K562 (cell line): ENCODE measurements around the gene CLTB. TPM values are rescaled to one million over a fixed set of nuclear protein-coding genes. Genes with fewer than 3 reads are reported as not detected.

Source experiments
- DPF2 ChIP-seq: fragments of 450-650 bp; IDR thresholded peaks from 2 replicates; pipeline ENCODE4 v1.6.1; 2016
- ETS1 ChIP-seq: conservative IDR thresholded peaks from 2 replicates; pipeline ENCODE4 v1.6.1; 2011; ENCODE audit warnings: low read depth, mild to moderate bottlenecking, low read length; ENCODE audit not compliant: control insufficient read depth
- GATA2 ChIP-seq: sonication (generic); formaldehyde crosslinking; IDR thresholded peaks from 2 replicates; pipeline ENCODE4 v1.4.0; 2020; ENCODE audit warnings: mild to moderate bottlenecking, missing genetic modification reagents
- JUND ChIP-seq, 2 experiments: IDR thresholded peaks; 2 replicates in 1 of 2; 3 replicates in 1 of 2; pipeline ENCODE4 v1.6.1; 2011; ENCODE audit warnings: borderline replicate concordance in 2 of 2, low read depth in 2 of 2, low read length in 2 of 2, improper control_type of control experiment in 1 of 2, missing biosample characterization in 1 of 2, missing genetic modification characterization in 1 of 2, missing genetic modification reagents in 1 of 2
- MECOM ChIP-seq: fragments of 250-450 bp; sonication (Bioruptor Pico); IDR thresholded peaks from 2 replicates; pipeline ENCODE4 v1.8.0; 2022; ENCODE audit warnings: inconsistent platforms
- MLLT1 ChIP-seq, 2 experiments: fragments of 450-650 bp; IDR thresholded peaks; 2 replicates each; pipeline ENCODE4 v1.6.1; 2016
- NFE2 ChIP-seq: IDR thresholded peaks from 2 replicates; pipeline ENCODE4 v1.6.1; 2014; ENCODE audit warnings: antibody characterized with exemption, low read depth
- RAD21 ChIP-seq, 2 experiments: fragments of 250-450 bp in 1 of 2; fragments of 450-650 bp in 1 of 2; sonication (Bioruptor Pico) in 1 of 2; formaldehyde crosslinking in 1 of 2; IDR thresholded peaks in 1 of 2; conservative IDR thresholded peaks in 1 of 2; 2 replicates each; pipeline versions ENCODE4 v1.4.0 to v1.8.0; 2020 to 2022; ENCODE audit warnings: mild to moderate bottlenecking in 2 of 2, moderate library complexity in 1 of 2
- RBM14 ChIP-seq: fragments of 200-400 bp; formaldehyde crosslinking; IDR thresholded peaks from 2 replicates; pipeline ENCODE4 v1.6.1; 2018; ENCODE audit warnings: low read depth, mild to moderate bottlenecking, low read length, moderate library complexity, borderline replicate concordance; ENCODE audit not compliant: insufficient read depth
- RBM25 ChIP-seq: fragments of 200-400 bp; formaldehyde crosslinking; IDR thresholded peaks from 2 replicates; pipeline ENCODE4 v1.6.1; 2018; ENCODE audit warnings: low read length, low read depth, moderate library complexity; ENCODE audit not compliant: severe bottlenecking
- SMARCA4 ChIP-seq: fragments of 450-650 bp; IDR thresholded peaks from 2 replicates; pipeline ENCODE4 v1.6.1; 2016
- TAL1 ChIP-seq: fragments of 450-650 bp; IDR thresholded peaks from 2 replicates; pipeline ENCODE4 v1.6.1; 2016; ENCODE audit warnings: mild to moderate bottlenecking
- ZEB2 ChIP-seq: fragments of 450-650 bp; IDR thresholded peaks from 2 replicates; pipeline ENCODE4 v1.6.1; 2016
- ZNF316 ChIP-seq: fragments of 450-650 bp; IDR thresholded peaks from 2 replicates; pipeline ENCODE4 v1.6.1; 2016
- polyA plus RNA-seq, 8 experiments: library from polyadenylated mRNA; depleted of rRNA in 4 of 8; stranded (reverse) in 5 of 8; unstranded in 3 of 8; fragments of >200 nt; fragmentation: Nextera tagmentation in 2 of 8; fragmentation: Illumina TruSeq in 1 of 8; extraction: Ambion mirVana in 2 of 8; extraction: Trizol in 1 of 8; gene quantifications; 2 replicates each; pipeline versions ENCODE4 v1.2.1 to v1.2.3, GENCODE V29; 2011 to 2014; ENCODE audit warnings: inconsistent platforms in 1 of 8, missing spikeins in 1 of 8
- total RNA-seq, 7 experiments: library from RNA; depleted of rRNA in 6 of 7; stranded (reverse); fragments of >200 nt in 6 of 7; fragmentation: Illumina TruSeq in 2 of 7; extraction: Trizol in 2 of 7; gene quantifications; 2 replicates each; pipeline versions ENCODE4 v1.2.1 to v1.2.3, GENCODE V29; 2011 to 2021; ENCODE audit warnings: low replicate concordance in 1 of 7
- TF ChIP-seq, protein P1 (sequence below), 3 experiments: fragments of 200-800 bp in 1 of 3; fragments of 250-450 bp in 1 of 3; fragments of 450-650 bp in 1 of 3; sonication (Bioruptor Pico) in 1 of 3; sonication (Bioruptor generic) in 1 of 3; formaldehyde crosslinking in 1 of 3; IDR thresholded peaks; 2 replicates each; pipeline versions ENCODE4 v1.6.1 to v1.8.0; 2016 to 2022; ENCODE audit warnings: mild to moderate bottlenecking in 2 of 3, missing genetic modification characterization in 2 of 3, missing compliant biosample characterization in 1 of 3, moderate library complexity in 1 of 3
- TF ChIP-seq, protein P2 (sequence below), 3 experiments: IDR thresholded peaks in 2 of 3; conservative IDR thresholded peaks in 1 of 3; 2 replicates each; pipeline ENCODE4 v1.5.1; 2011 to 2012; ENCODE audit warnings: low read length in 3 of 3, mild to moderate bottlenecking in 3 of 3, control low read depth in 2 of 3, improper control_type of control experiment in 1 of 3, inconsistent platforms in 1 of 3, low read depth in 1 of 3, mixed read lengths in 1 of 3, moderate library complexity in 1 of 3; ENCODE audit not compliant: insufficient read depth in 2 of 3
- TF ChIP-seq, protein P3 (sequence below): fragments of 450-650 bp; IDR thresholded peaks from 2 replicates; pipeline ENCODE4 v1.6.1; 2016; ENCODE audit warnings: antibody characterized with exemption

CLTB gene
- total and polyA plus RNA-seq, 9 of the 15 experiments (the other 6 are each of a cell fraction or from before 2014, with no cell fraction given), result 1.8 to 117 (median 39.0) TPM

- TF ChIP-seq, protein P1, sequence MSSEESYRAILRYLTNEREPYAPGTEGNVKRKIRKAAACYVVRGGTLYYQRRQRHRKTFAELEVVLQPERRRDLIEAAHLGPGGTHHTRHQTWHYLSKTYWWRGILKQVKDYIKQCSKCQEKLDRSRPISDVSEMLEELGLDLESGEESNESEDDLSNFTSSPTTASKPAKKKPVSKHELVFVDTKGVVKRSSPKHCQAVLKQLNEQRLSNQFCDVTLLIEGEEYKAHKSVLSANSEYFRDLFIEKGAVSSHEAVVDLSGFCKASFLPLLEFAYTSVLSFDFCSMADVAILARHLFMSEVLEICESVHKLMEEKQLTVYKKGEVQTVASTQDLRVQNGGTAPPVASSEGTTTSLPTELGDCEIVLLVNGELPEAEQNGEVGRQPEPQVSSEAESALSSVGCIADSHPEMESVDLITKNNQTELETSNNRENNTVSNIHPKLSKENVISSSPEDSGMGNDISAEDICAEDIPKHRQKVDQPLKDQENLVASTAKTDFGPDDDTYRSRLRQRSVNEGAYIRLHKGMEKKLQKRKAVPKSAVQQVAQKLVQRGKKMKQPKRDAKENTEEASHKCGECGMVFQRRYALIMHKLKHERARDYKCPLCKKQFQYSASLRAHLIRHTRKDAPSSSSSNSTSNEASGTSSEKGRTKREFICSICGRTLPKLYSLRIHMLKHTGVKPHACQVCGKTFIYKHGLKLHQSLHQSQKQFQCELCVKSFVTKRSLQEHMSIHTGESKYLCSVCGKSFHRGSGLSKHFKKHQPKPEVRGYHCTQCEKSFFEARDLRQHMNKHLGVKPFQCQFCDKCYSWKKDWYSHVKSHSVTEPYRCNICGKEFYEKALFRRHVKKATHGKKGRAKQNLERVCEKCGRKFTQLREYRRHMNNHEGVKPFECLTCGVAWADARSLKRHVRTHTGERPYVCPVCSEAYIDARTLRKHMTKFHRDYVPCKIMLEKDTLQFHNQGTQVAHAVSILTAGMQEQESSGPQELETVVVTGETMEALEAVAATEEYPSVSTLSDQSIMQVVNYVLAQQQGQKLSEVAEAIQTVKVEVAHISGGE (CRISPR knock-in tag; IDR thresholded peaks at IDR 0.05), result peak in 1 of 3 experiments; percentile 44; a peak in 1 of 6 replicates
- peak; percentile 100 for TF ChIP-seq ZNF316
- 0 out of 2 replicates have a peak, but pooled peaks have one; percentile 16 for TF ChIP-seq TAL1
- no peak for TF ChIP-seq RBM14
- TF ChIP-seq RAD21 (CRISPR knock-in tag; conservative IDR thresholded peaks at IDR 0.05 in 1 of 2, IDR thresholded peaks at IDR 0.05 in 1 of 2), result peak in 1 of 2 experiments; percentile 15; a peak in 1 of 4 replicates
- TF ChIP-seq, protein P2, sequence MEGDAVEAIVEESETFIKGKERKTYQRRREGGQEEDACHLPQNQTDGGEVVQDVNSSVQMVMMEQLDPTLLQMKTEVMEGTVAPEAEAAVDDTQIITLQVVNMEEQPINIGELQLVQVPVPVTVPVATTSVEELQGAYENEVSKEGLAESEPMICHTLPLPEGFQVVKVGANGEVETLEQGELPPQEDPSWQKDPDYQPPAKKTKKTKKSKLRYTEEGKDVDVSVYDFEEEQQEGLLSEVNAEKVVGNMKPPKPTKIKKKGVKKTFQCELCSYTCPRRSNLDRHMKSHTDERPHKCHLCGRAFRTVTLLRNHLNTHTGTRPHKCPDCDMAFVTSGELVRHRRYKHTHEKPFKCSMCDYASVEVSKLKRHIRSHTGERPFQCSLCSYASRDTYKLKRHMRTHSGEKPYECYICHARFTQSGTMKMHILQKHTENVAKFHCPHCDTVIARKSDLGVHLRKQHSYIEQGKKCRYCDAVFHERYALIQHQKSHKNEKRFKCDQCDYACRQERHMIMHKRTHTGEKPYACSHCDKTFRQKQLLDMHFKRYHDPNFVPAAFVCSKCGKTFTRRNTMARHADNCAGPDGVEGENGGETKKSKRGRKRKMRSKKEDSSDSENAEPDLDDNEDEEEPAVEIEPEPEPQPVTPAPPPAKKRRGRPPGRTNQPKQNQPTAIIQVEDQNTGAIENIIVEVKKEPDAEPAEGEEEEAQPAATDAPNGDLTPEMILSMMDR (IDR thresholded peaks at IDR 0.05 in 2 of 3, conservative IDR thresholded peaks at IDR 0.05 in 1 of 3; ENCODE audit: insufficient read depth in 2 of 3, low read depth in 1 of 3, low read length in 3 of 3), result peak; percentile 16 to 37 (median 35); a peak in 2 of 6 replicates
- TF ChIP-seq, protein P3, sequence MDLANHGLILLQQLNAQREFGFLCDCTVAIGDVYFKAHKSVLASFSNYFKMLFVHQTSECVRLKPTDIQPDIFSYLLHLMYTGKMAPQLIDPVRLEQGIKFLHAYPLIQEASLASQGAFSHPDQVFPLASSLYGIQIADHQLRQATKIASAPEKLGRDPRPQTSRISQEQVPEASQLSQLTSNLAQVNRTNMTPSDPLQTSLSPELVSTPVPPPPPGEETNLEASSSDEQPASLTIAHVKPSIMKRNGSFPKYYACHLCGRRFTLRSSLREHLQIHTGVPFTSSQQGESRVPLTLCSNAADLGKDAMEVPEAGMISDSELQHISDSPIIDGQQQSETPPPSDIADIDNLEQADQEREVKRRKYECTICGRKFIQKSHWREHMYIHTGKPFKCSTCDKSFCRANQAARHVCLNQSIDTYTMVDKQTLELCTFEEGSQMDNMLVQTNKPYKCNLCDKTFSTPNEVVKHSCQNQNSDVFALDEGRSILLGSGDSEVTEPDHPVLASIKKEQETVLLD, result peak; percentile 52; the same call in 1 of the 2 replicates
- TF ChIP-seq ETS1, result no peak
- TF ChIP-seq GATA2, result peak; percentile 59; the same call in 1 of the 2 replicates
- TF ChIP-seq RBM25, result no peak
- TF ChIP-seq JUND (IDR thresholded peaks at IDR 0.05; ENCODE audit: borderline replicate concordance, low read depth, low read length), result peak; percentile 48; the same call in 1 of the 2 replicates
- TF ChIP-seq JUND (tag; IDR thresholded peaks at IDR 0.05; ENCODE audit: borderline replicate concordance, low read depth, low read length), result peak; percentile 63; the same call in 1 of the 3 replicates
- TF ChIP-seq ZEB2, result 0 out of 2 replicates have a peak, but pooled peaks have one; percentile 43
- peak; percentile 73 for TF ChIP-seq SMARCA4
- no peak; a peak in 1 of 4 replicates for TF ChIP-seq MLLT1 (IDR thresholded peaks at IDR 0.05)
- peak; percentile 60; the same call in 1 of the 2 replicates for TF ChIP-seq NFE2
- TF ChIP-seq MECOM (CRISPR knock-in tag), result no peak
- TF ChIP-seq DPF2, result peak; percentile 78
Observed at GRCh38 chr5:176396330-176396729, 20.0 kb downstream of the CLTB start (continued).
